Glutamatergic neuron (in vitro differentiated cells): ENCODE data around the gene LHFPL5. TPM values are rescaled to one million over a fixed set of nuclear protein-coding genes. Genes with fewer than 3 reads are reported as not detected.

Experiments used
- DNase-seq: peaks from one replicate; pipeline ENCODE4 v3.0.0; 2022
- H3K27ac Mint-ChIP-seq: one replicate; pipeline ENCODE4 v1.8.0; 2020; ENCODE audit warnings: mild to moderate bottlenecking, mixed read lengths, inconsistent platforms; ENCODE audit not compliant: unreplicated experiment
- H3K27me3 Mint-ChIP-seq: one replicate; pipeline ENCODE4 v1.8.0; 2020; ENCODE audit warnings: mild to moderate bottlenecking, moderate library complexity, mixed read lengths, inconsistent platforms; ENCODE audit not compliant: unreplicated experiment
- H3K36me3 Mint-ChIP-seq: one replicate; pipeline ENCODE4 v1.8.0; 2020; ENCODE audit warnings: mild to moderate bottlenecking, mixed read lengths, inconsistent platforms; ENCODE audit not compliant: unreplicated experiment
- H3K4me1 Mint-ChIP-seq: one replicate; pipeline ENCODE4 v1.8.0; 2020; ENCODE audit warnings: mild to moderate bottlenecking, low read depth, mixed read lengths, inconsistent platforms; ENCODE audit not compliant: unreplicated experiment
- H3K4me3 Mint-ChIP-seq: one replicate; pipeline ENCODE4 v1.8.0; 2020; ENCODE audit warnings: mild to moderate bottlenecking, mixed read lengths, inconsistent platforms; ENCODE audit not compliant: unreplicated experiment
- H3K9me3 Mint-ChIP-seq: one replicate; pipeline ENCODE4 v1.8.0; 2020; ENCODE audit warnings: mild to moderate bottlenecking, moderate library complexity, mixed read lengths, inconsistent platforms; ENCODE audit not compliant: unreplicated experiment
- CTCF ChIP-seq: fragments of 200-600 bp; sonication (generic); IDR thresholded peaks from one replicate; pipeline ENCODE4 v1.5.0; 2021; ENCODE audit not compliant: partially characterized antibody, unreplicated experiment
- long read RNA-seq: library from polyadenylated mRNA; unstranded; transcript quantifications from one replicate; pipeline ENCODE4 v2.0.0, GENCODE V29; 2020; ENCODE audit not compliant: unreplicated experiment
- total RNA-seq: library from RNA; stranded (reverse); fragmentation: NEBNext Ultra II Directional; extraction: Animal tissue kit (Norgen Biotek cat#: 25700); gene quantifications from one replicate; pipeline ENCODE4 v1.2.1, GENCODE V29; 2021; ENCODE audit not compliant: unreplicated experiment

Gene LHFPL5
- total RNA-seq = 1.7 TPM
- long read RNA-seq, partial matches to known transcripts = 0 of 1 reads
- long read RNA-seq, other reads (novel, unspliced or antisense) = 0 of 1 reads

- peaks cover 6% of the 10 kb centered on the region for H3K27me3 Mint-ChIP-seq
- peak; percentile 72 for DNase-seq
Measured at GRCh38 chr6:35804996-35805736, at the start of gene LHFPL5. Gene LHFPL5 (plus strand): TSS chr6:35805352. CDS start chr6:35805671, 319 bp downstream.

DNA sequence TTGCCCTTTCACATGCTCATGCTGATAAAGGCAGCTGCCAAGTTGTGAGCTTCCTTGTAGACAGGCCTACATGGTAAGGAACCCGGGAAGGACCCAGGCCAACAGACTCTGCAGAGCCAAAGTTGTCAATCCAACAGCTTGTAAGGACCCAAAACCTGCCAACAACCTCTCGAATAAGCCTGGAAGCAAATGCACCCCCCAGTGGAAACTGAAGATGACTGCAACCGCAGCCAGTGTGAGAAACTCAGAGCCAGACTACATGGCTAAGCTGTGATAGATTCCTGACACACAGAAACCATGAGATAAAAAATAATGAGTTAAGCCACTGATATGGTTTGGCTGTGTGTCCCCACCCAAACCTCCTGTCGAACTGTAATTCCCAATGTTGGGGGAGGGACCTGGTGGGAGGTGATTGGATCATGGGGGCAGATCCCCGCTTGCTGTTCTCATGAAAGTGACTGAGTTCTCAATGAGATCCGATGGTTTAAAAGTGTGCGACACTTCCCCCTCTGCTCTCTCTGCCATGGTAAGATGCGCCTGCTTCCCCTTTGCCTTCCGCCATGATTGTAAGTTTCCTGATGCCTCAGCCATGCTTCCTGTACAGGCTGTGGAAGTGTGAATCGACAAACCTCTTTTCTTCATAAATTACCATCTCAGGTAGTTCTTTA lies 47.6 kb upstream of the LHFPL5 start:
- Mint-ChIP-seq H3K4me1 (peaks cover 4% of the 10 kb centered on the region), H3K9me3 (peaks cover 3% of the 10 kb centered on the region), H3K27me3 (peaks cover 2% of the 10 kb centered on the region), H3K27ac (no peak overlapping the region), H3K4me3 (no peak overlapping the region), H3K36me3 (no peaks in the 10 kb centered on the region)
- TF ChIP-seq CTCF = no peak
- no peak for DNase-seq

More at GRCh38 chr6:35804996-35805736, at the start of gene LHFPL5:
- Mint-ChIP-seq H3K27ac (no peak within 1 kb of the TSS), H3K4me1 (peaks cover 14% of the 10 kb centered on the region), H3K4me3 (peak within 1 kb of the TSS; percentile 87), H3K36me3 (no peaks in the 10 kb centered on the region), H3K9me3 (peaks cover 3% of the 10 kb centered on the region)
- TF ChIP-seq CTCF = no peak

GRCh38 chr6:35759426-35759825 lies 45.7 kb upstream of the LHFPL5 start:
- no peak overlapping the region for H3K27ac Mint-ChIP-seq
- no peak for DNase-seq
- peaks cover 6% of the 10 kb centered on the region for H3K4me1 Mint-ChIP-seq
- peaks cover 3% of the 10 kb centered on the region for H3K9me3 Mint-ChIP-seq
- peaks cover 7% of the 10 kb centered on the region for H3K27me3 Mint-ChIP-seq
- H3K4me3 Mint-ChIP-seq = no peak overlapping the region
- no peak for TF ChIP-seq CTCF
- no peaks in the 10 kb centered on the region for H3K36me3 Mint-ChIP-seq

GRCh38 chr6:35765739-35766138 lies 39.4 kb upstream of the LHFPL5 start:
- no peak for DNase-seq
- TF ChIP-seq CTCF = no peak
- peaks cover 2% of the 10 kb centered on the region for H3K4me1 Mint-ChIP-seq
- no peaks in the 10 kb centered on the region for H3K36me3 Mint-ChIP-seq
- H3K27me3 Mint-ChIP-seq = peaks cover 5% of the 10 kb centered on the region
- peaks cover 2% of the 10 kb centered on the region for H3K9me3 Mint-ChIP-seq
- H3K4me3 Mint-ChIP-seq = no peak overlapping the region
- no peak overlapping the region for H3K27ac Mint-ChIP-seq

GRCh38 chr6:35769211-35769610 lies 35.9 kb upstream of the LHFPL5 start:
- peaks cover under 1% of the 10 kb centered on the region for H3K9me3 Mint-ChIP-seq
- no peak overlapping the region for H3K27ac Mint-ChIP-seq
- no peak for TF ChIP-seq CTCF
- H3K27me3 Mint-ChIP-seq = peaks cover 1% of the 10 kb centered on the region
- no peaks in the 10 kb centered on the region for H3K36me3 Mint-ChIP-seq
- DNase-seq = no peak
- peaks cover 1% of the 10 kb centered on the region for H3K4me1 Mint-ChIP-seq
- no peak overlapping the region for H3K4me3 Mint-ChIP-seq
